Neural progenitor cell (in vitro differentiated cells): ENCODE results near the gene RNF8.

ENCODE experiments used
- CTCF ChIP-seq: fragments of 200-600 bp; sonication (generic); IDR thresholded peaks from 2 replicates; pipeline ENCODE4 v1.5.1; 2017; ENCODE audit warnings: antibody characterized with exemption, mild to moderate bottlenecking
- EZH2phosphoT487 ChIP-seq: fragments of 200-600 bp; sonication (generic); IDR thresholded peaks from 2 replicates; pipeline ENCODE4 v1.6.1; 2017; ENCODE audit warnings: antibody characterized with exemption

- TF ChIP-seq CTCF (no peak), EZH2phosphoT487 (no peak)
These were observed 30.2 kb upstream of the RNF8 start for GRCh38 chr6:37323580-37323979.
